Right cardiac atrium (tissue), 5 donors: ENCODE data around the gene KLC1. TPM values are rescaled to one million over a fixed set of nuclear protein-coding genes. Genes with fewer than 3 reads are reported as not detected.

Experiments
- ATAC-seq, 2 donors: fragments of 200-7000 bp; cut with Tn5 transposase; one replicate each; pipeline versions ENCODE4 v1.8.0 to v1.9.1; 2020; ENCODE audit warnings: moderate library complexity in 2 of 2, mild to moderate bottlenecking in 1 of 2
- DNase-seq, 3 donors: peaks; one replicate each; pipeline ENCODE4 v3.0.0-alpha.2; 2020
- H3K27ac ChIP-seq: one replicate; pipeline ENCODE4 v1.5.1; 2013; ENCODE audit warnings: mild to moderate bottlenecking, low read length, control low read depth, moderate library complexity
- H3K27me3 ChIP-seq: one replicate; pipeline ENCODE4 v1.6.1; 2013; ENCODE audit not compliant: control insufficient read depth, insufficient read depth
- H3K4me1 ChIP-seq: one replicate; pipeline ENCODE4 v1.6.1; 2013; ENCODE audit warnings: low read length; ENCODE audit not compliant: control insufficient read depth, insufficient read depth
- H3K4me3 ChIP-seq: one replicate; pipeline ENCODE4 v1.5.1; 2013; ENCODE audit warnings: low read length, control low read depth
- H3K9me3 ChIP-seq: one replicate; pipeline ENCODE4 v1.6.1; 2013; ENCODE audit warnings: low read length; ENCODE audit not compliant: control insufficient read depth
- WGBS: extraction: QIAGEN DNeasy Blood & Tissue Kit; methylation state at CpG from one replicate; pipeline ENCODE4 v1.1.7; 2013; 5-methylcytosine and 5-hydroxymethylcytosine counted together
- intact Hi-C, 4 donors: fragments of 100-400 bp; cut with DNase I; formaldehyde crosslinking; loops; one replicate each; pipeline versions ENCODE4 v1.11.0 to v1.14.0; 2022 to 2023
- polyA plus RNA-seq: library from polyadenylated mRNA; stranded (reverse); fragments of 200-250 nt; gene quantifications from one replicate; pipeline ENCODE4 v1.2.3, GENCODE V29; 2013
- total RNA-seq, 4 donors: library from RNA; stranded (reverse); fragmentation: NEBNext Ultra II Directional; extraction: Animal tissue kit (Norgen Biotek cat#: 25700); gene quantifications; one replicate each; pipeline ENCODE4 v1.2.1, GENCODE V29; 2021
- donor health status: healthy with polysubstance abuse.
- donor health status: DM: no; HTN: yes; CAD: no.
- donor health status: DM: no; HTN: no; CAD: no.
- donor health status: DM: no; HTN: yes; CAD: no; lungs with severe emphysema.
- donor health status: DM: yes; HTN: yes; CAD: no.

KLC1 gene
- total and polyA plus RNA-seq, 5 donors: 110 to 137 (median 126) TPM

- Histone ChIP-seq H3K27me3 (no peaks in the 10 kb centered on the region), H3K4me1 (peaks cover 3% of the 10 kb centered on the region), H3K9me3 (no peaks in the 10 kb centered on the region), H3K27ac (no peak overlapping the region), H3K4me3 (no peak overlapping the region)
- DNase-seq (no peak), ATAC-seq (peak in 1 of 2 donors; percentile 1)
- intact Hi-C loops: no loop called here
- WGBS: 89% methylated on average over 24 of the region's 24 CpGs
Measured at GRCh38 chr14:103731916-103732867, 103.2 kb downstream of the KLC1 start.

DNA sequence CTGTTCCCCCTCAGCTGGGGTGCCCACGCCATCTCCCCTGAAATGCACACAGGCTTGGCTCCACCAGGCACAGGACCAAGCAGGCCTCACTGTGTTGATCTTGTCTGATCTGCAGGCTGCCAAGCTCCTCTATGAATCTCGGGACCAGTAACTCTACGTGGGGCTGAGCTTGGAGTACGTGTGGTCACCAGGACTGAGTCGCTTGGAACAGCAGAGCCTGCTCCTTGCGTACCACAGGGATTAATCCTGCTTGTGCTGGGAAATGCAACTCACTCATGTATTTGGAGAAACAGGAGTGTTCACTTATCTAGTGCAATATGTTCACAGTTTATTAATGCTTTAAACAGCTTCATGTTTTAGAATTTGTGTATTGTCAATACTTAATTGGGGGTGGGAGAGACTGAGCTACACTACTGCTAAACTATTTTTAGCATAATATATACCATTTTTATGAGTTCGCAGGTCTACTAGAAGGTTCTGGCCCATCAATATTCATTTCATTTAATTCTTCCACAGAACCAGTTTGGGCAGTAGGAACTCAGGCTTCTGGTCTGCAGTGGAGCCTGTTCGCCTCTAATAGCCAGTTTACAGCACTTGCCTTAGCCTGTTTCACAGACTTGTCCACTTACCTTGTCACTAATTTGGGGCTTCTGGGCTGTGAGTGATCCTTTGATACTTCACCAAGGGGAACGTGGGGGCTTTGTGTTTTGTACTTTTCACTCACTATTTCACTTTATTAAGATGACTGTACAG, 104.0 kb downstream of the KLC1 start:
- Histone ChIP-seq H3K4me3 (no peak overlapping the region), H3K27me3 (no peaks in the 10 kb centered on the region), H3K9me3 (no peaks in the 10 kb centered on the region), H3K27ac (no peak overlapping the region), H3K4me1 (peaks cover 3% of the 10 kb centered on the region)
- intact Hi-C loops: no loop called here
- DNase-seq: no peak
- ATAC-seq: no peak
- 80% methylated on average over 9 of the region's 9 CpGs for WGBS

DNA sequence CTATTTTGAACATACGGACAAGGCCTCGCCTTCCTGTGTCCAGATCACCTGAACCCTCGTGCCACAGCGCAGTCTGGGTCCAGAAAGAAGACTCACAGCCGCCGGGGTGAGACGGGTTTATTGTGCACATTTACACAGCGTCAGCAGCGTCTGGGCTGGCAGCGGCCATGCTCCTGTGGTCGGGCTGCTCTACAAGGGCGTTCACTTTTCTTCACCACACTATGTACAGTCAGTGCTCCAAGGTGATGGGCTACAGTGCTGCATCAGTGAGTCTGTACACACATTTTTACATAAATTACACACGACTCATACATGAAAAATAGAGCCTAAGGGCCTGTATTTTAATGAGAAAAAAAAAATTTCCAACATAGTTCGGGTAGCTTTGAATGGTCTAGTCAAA, 104.6 kb downstream of the KLC1 start:
- DNase-seq (no peak), ATAC-seq (no peak)
- no peaks in the 10 kb centered on the region for H3K9me3 ChIP-seq
- no peak overlapping the region for H3K27ac ChIP-seq
- intact Hi-C loops: no loop called here
- 91% methylated on average over 14 of the region's 14 CpGs for WGBS
- H3K4me3 ChIP-seq: no peak overlapping the region
- H3K4me1 ChIP-seq: peaks cover 3% of the 10 kb centered on the region
- no peaks in the 10 kb centered on the region for H3K27me3 ChIP-seq

- DNase-seq (peak in 1 of 3 donors; percentile 65), ATAC-seq (no peak)
- Histone ChIP-seq H3K27ac (no peak overlapping the region), H3K4me3 (no peak overlapping the region), H3K27me3 (no peaks in the 10 kb centered on the region), H3K9me3 (no peaks in the 10 kb centered on the region), H3K4me1 (peaks cover 3% of the 10 kb centered on the region)
- intact Hi-C loops: no loop called here
- 90% methylated on average over 23 of the region's 23 CpGs for WGBS
Measured at GRCh38 chr14:103734081-103734888, 105.3 kb downstream of the KLC1 start.

DNA sequence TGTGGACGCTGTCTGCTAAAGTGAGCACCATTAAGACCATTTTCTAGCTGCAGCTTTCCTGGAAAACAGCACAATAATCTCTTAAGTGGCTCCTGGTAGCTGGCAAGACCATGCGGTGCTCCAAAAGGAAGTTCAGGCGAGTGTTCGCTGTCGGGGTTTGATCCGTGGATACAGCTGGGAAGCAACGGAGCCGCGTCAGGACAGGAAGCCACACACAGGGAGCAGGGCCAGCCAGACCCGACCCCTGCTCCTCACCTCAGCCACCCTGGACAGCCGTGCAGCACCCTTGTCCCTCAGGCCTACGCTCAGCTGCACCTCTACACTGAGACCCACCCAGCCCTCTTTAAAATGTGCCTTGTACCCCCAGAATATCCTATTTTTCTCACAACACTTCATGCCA, 106.0 kb downstream of the KLC1 start:
- peak in 1 of 2 donors; percentile 12 for ATAC-seq
- H3K27me3 ChIP-seq: no peaks in the 10 kb centered on the region
- peaks cover 3% of the 10 kb centered on the region for H3K4me1 ChIP-seq
- H3K4me3 ChIP-seq: no peak overlapping the region
- intact Hi-C loops: no loop called here
- DNase-seq: no peak
- WGBS: 48% methylated on average over 12 of the region's 12 CpGs
- H3K9me3 ChIP-seq: no peaks in the 10 kb centered on the region
- no peak overlapping the region for H3K27ac ChIP-seq

GRCh38 chr14:103735439-103735814, 106.4 kb downstream of the KLC1 start:
- H3K9me3 ChIP-seq: no peaks in the 10 kb centered on the region
- peaks cover 3% of the 10 kb centered on the region for H3K4me1 ChIP-seq
- no peak overlapping the region for H3K27ac ChIP-seq
- WGBS: 47% methylated on average over 7 of the region's 7 CpGs
- DNase-seq (peak in 1 of 3 donors; percentile 58), ATAC-seq (peak in 1 of 2 donors; percentile 9)
- intact Hi-C loops: no loop called here
- H3K4me3 ChIP-seq: no peak overlapping the region
- H3K27me3 ChIP-seq: no peaks in the 10 kb centered on the region

DNA sequence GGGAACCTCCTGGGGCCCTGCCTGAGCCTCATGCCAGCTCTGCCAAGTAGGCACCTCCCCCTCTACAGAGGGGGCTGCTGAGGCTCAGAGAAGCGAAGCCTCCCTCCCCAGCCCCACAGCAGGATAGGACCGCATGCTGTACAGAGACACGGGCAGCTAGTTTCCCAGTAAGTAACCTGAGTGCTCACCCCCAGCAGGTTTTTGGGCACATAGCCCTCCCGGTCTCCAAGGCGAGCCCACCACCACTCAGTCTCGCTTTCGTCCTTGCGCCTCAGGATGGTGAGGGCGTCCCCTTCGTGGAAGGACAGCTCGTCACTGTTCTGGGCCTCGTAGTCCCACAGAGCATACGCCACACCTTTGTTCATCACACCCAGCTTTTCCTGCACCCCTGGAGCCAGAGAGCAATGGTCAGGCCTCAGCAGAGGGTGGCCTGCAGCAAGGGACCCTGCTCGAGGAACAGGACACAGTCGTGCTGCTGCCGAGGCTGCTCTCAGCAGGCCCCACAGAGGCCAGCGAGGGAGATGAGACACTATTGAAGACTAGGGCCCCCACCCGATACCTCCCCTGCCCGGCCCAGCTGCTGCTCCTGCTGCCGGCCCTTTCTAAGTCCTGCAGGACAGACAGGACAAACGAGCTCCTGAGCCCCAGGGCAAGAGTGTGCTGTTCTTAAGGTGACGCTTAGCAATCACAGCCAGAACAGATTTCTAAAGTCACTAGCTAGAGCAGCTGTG, 107.0 kb downstream of the KLC1 start:
- no peak for DNase-seq
- WGBS: 81% methylated on average over 22 of the region's 22 CpGs
- no peaks in the 10 kb centered on the region for H3K27me3 ChIP-seq
- no peak for ATAC-seq
- no peak overlapping the region for H3K27ac ChIP-seq
- H3K4me1 ChIP-seq: peaks cover 3% of the 10 kb centered on the region
- H3K9me3 ChIP-seq: no peaks in the 10 kb centered on the region
- intact Hi-C loops: no loop called here
- H3K4me3 ChIP-seq: no peak overlapping the region

GRCh38 chr14:103736546-103737431, 107.8 kb downstream of the KLC1 start:
- DNase-seq: peak in 1 of 3 donors; percentile 80
- H3K4me1 ChIP-seq: peaks cover 3% of the 10 kb centered on the region
- intact Hi-C loops: no loop called here
- H3K4me3 ChIP-seq: no peak overlapping the region
- H3K9me3 ChIP-seq: no peaks in the 10 kb centered on the region
- peak; percentile 20 to 27 for ATAC-seq
- peak overlapping the region; percentile 46 for H3K27ac ChIP-seq
- H3K27me3 ChIP-seq: no peaks in the 10 kb centered on the region
- 73% methylated on average over 10 of the region's 10 CpGs for WGBS

DNA sequence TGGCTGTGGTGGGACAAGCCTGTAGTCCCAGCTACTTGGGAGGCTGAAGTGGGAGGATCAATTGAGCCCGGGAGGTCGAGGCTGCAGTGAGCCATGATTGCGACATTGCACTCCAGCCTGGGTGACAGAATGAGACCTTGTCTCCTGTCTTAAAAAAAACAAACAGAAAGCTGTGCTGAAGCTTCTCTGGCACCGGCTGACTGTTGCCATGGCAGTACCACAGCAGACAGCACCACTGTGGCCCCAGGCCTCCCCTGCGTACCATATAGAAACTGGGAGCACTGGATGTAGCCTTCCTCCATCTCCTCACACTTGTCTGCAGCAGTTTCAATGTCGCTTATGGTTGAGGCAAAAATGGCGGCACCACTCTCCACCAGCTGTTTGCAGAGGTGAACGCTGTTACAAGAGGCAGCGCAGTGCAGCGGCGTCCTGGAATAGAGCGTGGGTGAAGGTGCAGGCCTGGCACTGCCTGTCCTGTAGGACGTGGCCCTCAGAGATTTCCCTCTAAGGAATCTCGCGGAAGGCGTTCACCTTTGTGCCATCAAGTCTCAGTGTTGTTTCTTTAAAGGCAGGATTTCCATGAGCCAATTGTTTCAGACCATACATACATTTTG, 108.5 kb downstream of the KLC1 start:
- H3K27ac ChIP-seq: no peak overlapping the region
- intact Hi-C loops: no loop called here

More for the DNA sequence above, 108.5 kb downstream of the KLC1 start:
- Histone ChIP-seq H3K4me3 (no peak overlapping the region), H3K9me3 (no peaks in the 10 kb centered on the region), H3K27me3 (no peaks in the 10 kb centered on the region), H3K4me1 (peaks cover 3% of the 10 kb centered on the region)
- DNase-seq (no peak), ATAC-seq (no peak)
- 93% methylated on average over 16 of the region's 16 CpGs for WGBS
